Measurements from ENCODE around the gene ACLY.

DNA sequence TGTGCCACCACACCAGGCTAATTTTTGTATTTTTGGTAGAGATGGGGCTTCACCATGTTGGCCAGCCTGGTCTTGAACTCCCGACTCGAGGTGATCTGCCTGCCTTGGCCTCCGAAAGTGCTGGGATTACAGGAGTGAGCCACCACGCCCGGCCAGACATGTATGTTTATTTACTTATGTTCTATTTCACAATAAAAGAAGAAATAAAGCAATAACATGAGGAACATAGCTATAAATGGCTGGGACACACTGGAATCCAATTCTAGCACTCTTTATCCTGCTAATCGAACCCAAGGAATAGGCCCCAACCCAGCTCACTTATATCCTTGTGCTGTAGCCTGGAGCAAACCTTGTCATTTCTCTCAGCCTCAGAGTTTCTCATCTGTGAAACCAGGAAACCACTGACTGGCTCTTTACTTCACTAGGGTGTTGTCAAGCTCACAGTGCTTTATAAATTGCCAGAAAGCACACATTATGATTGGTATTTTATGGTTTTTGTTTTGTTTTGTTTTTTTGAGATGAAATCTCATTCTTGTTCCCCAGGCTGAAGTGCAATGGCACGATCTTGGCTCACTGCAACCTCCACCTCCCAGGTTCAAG, 7.3 kb upstream of the ACLY start:
- TF ChIP-seq, protein P1, sequence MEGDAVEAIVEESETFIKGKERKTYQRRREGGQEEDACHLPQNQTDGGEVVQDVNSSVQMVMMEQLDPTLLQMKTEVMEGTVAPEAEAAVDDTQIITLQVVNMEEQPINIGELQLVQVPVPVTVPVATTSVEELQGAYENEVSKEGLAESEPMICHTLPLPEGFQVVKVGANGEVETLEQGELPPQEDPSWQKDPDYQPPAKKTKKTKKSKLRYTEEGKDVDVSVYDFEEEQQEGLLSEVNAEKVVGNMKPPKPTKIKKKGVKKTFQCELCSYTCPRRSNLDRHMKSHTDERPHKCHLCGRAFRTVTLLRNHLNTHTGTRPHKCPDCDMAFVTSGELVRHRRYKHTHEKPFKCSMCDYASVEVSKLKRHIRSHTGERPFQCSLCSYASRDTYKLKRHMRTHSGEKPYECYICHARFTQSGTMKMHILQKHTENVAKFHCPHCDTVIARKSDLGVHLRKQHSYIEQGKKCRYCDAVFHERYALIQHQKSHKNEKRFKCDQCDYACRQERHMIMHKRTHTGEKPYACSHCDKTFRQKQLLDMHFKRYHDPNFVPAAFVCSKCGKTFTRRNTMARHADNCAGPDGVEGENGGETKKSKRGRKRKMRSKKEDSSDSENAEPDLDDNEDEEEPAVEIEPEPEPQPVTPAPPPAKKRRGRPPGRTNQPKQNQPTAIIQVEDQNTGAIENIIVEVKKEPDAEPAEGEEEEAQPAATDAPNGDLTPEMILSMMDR (IDR thresholded peaks at IDR 0.05): no peak
- TF ChIP-seq POLR2A (IDR thresholded peaks at IDR 0.05): no peak

Data from heart left ventricle (tissue), 13 donors.